Upper lobe of left lung (tissue), 6 donors: ENCODE data around the gene APH1B. TPM values are rescaled to one million over a fixed set of nuclear protein-coding genes. Genes with fewer than 3 reads are reported as not detected.
"Not testable (repeated sequence)": the region's sequence is repeated elsewhere in the genome, so short reads cannot be mapped to it uniquely, and the experiment has no call there.

Experiments used
- ATAC-seq, 2 donors: fragments of 200-7000 bp; cut with Tn5 transposase; one replicate each; pipeline ENCODE4 v1.9.1; 2022; ENCODE audit warnings: mild to moderate bottlenecking in 2 of 2, moderate library complexity in 2 of 2; ENCODE audit not compliant: low FRiP score in 2 of 2
- DNase-seq, 2 donors: peaks; one replicate each; pipeline ENCODE4 v3.0.0-alpha.2; 2019 to 2020
- H3K27ac ChIP-seq, 4 donors: fragments of 200-600 bp; sonication (generic); one replicate each; pipeline ENCODE4 v1.5.1; 2016 to 2019
- H3K27me3 ChIP-seq, 4 donors: fragments of 200-600 bp; sonication (generic); one replicate each; pipeline ENCODE4 v1.5.1; 2017 to 2019
- H3K36me3 ChIP-seq, 4 donors: fragments of 200-600 bp; sonication (generic); one replicate each; pipeline ENCODE4 v1.5.1; 2016 to 2019
- H3K4me1 ChIP-seq, 4 donors: fragments of 200-600 bp; sonication (generic); one replicate each; pipeline ENCODE4 v1.5.1; 2018 to 2019
- H3K4me3 ChIP-seq, 4 donors: fragments of 200-600 bp; sonication (generic); one replicate each; pipeline ENCODE4 v1.5.1; 2017 to 2019; ENCODE audit warnings: mild to moderate bottlenecking in 2 of 4, moderate library complexity in 1 of 4
- H3K9me3 ChIP-seq, 4 donors: fragments of 200-600 bp; sonication (generic); one replicate each; pipeline ENCODE4 v1.5.1; 2018 to 2019
- EP300 ChIP-seq, 4 donors: sonication (generic); formaldehyde crosslinking; IDR thresholded peaks; one replicate each; pipeline ENCODE4 v1.5.1; 2017; ENCODE audit warnings: antibody characterized with exemption in 4 of 4, control low read depth in 2 of 4
- POLR2A ChIP-seq, 4 donors: fragments of 450-650 bp; IDR thresholded peaks; one replicate each; pipeline ENCODE4 v1.5.1; 2016 to 2017; ENCODE audit warnings: antibody characterized with exemption in 4 of 4, mild to moderate bottlenecking in 2 of 4
- POLR2AphosphoS5 ChIP-seq, 2 donors: sonication (generic); formaldehyde crosslinking; IDR thresholded peaks; one replicate each; pipeline ENCODE4 v1.5.1; 2017; ENCODE audit warnings: antibody characterized with exemption in 2 of 2
- WGBS, 2 donors: methylation state at CpG; one replicate each; pipeline ENCODE4 v1.1.5; 2017 to 2018; 5-methylcytosine and 5-hydroxymethylcytosine counted together
- total RNA-seq, 6 donors: library from RNA; depleted of rRNA in 4 of 6; stranded (reverse); fragments of >200 nt in 4 of 6; gene quantifications; one replicate each; pipeline versions ENCODE4 v1.1.0 to v1.2.1, GENCODE V29; 2016 to 2021
- TF ChIP-seq, protein P1 (sequence below), 6 experiments: fragments of 450-650 bp in 4 of 6; fragments of 200-600 bp in 2 of 6; sonication (generic) in 2 of 6; IDR thresholded peaks; one replicate each; pipeline ENCODE4 v1.5.1; 2016 to 2019; ENCODE audit warnings: antibody characterized with exemption in 6 of 6
- donor health status: DM: no; HTN: no; CAD: no; lungs with moderate emphysema.
- donor health status: DM: no; HTN: yes; CAD: no; lungs with severe emphysema.

APH1B gene
- total RNA-seq, 6 donors from 2014 or later: 4.9 to 28.9 (median 12.4) TPM

DNA sequence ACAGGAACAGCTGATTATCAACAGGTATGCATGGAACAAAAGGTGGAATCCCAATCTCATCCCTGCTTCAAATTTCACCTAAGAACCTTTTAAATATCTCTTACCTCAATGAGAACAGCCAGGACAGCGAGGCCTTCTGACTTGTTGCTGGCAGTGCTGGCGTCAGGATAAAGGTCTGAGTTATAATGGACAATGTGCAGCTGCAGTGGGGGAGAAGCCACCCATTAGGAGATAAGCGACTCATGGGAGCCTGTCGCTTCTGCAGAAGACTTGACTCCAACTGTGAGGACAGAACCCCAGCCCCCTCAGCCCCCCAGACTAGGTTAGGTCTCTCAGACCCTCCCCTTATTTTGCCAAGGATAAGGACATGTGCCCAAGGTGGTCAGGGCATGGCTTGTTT, 64.5 kb downstream of the APH1B start:
- H3K36me3 ChIP-seq: no peaks in the 10 kb centered on the region
- WGBS, 2 donors: 94 to 95% methylated on average over 4 of the region's 4 CpGs
- H3K9me3 ChIP-seq: no peaks in the 10 kb centered on the region
- no peak overlapping the region for H3K27ac ChIP-seq
- H3K4me3 ChIP-seq: no peak overlapping the region
- H3K4me1 ChIP-seq: no peaks in the 10 kb centered on the region
- TF ChIP-seq EP300 (IDR thresholded peaks at IDR 0.05) (no peak), POLR2AphosphoS5 (IDR thresholded peaks at IDR 0.05) (no peak), POLR2A (IDR thresholded peaks at IDR 0.05) (no peak)
- TF ChIP-seq, protein P1, sequence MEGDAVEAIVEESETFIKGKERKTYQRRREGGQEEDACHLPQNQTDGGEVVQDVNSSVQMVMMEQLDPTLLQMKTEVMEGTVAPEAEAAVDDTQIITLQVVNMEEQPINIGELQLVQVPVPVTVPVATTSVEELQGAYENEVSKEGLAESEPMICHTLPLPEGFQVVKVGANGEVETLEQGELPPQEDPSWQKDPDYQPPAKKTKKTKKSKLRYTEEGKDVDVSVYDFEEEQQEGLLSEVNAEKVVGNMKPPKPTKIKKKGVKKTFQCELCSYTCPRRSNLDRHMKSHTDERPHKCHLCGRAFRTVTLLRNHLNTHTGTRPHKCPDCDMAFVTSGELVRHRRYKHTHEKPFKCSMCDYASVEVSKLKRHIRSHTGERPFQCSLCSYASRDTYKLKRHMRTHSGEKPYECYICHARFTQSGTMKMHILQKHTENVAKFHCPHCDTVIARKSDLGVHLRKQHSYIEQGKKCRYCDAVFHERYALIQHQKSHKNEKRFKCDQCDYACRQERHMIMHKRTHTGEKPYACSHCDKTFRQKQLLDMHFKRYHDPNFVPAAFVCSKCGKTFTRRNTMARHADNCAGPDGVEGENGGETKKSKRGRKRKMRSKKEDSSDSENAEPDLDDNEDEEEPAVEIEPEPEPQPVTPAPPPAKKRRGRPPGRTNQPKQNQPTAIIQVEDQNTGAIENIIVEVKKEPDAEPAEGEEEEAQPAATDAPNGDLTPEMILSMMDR (IDR thresholded peaks at IDR 0.05): no peak
- no peak for DNase-seq
- no peaks in the 10 kb centered on the region for H3K27me3 ChIP-seq
- ATAC-seq: no peak

DNA sequence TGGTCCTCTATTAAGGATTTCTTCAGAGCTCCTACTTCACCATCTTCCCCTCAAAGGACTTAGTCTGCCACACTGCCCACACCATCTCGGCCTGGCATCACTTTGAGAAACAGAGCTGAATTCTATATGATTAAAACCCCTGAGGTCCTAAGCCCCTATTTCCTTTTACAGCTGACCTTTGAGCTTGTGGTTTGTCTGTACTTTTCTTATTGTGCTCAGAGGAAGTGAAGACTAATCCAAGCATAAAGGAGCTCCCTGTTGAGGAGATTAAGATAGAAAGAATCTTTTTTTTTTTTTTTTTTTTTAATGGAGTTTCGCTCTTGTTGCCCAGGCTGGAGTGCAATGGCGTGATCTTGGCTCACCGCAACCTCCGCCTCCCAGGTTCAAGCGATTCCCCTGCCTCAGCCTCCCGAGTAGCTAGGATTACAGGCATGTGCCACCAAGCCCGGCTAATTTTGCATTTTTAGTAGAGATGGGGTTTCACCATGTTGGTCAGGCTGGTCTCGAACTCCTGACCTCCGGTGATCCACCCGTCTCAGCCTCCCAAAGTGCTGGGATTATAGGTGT, 65.7 kb downstream of the APH1B start:
- not testable (repeated sequence) for H3K4me3 ChIP-seq, H3K9me3 ChIP-seq, H3K36me3 ChIP-seq, H3K27ac ChIP-seq, DNase-seq, ATAC-seq, H3K4me1 ChIP-seq, H3K27me3 ChIP-seq
- 89 to 98% methylated on average over 11 of the region's 11 CpGs for WGBS, 2 donors

- Histone ChIP-seq H3K27me3 (no peaks in the 10 kb centered on the region), H3K36me3 (no peaks in the 10 kb centered on the region), H3K27ac (no peak overlapping the region), H3K4me1 (peaks cover 0 to 9% (median 5%) of the 10 kb centered on the region in 4 donors), H3K9me3 (no peaks in the 10 kb centered on the region), H3K4me3 (no peak overlapping the region)
- TF ChIP-seq EP300 (IDR thresholded peaks at IDR 0.05) (no peak), POLR2A (IDR thresholded peaks at IDR 0.05) (no peak), POLR2AphosphoS5 (IDR thresholded peaks at IDR 0.05) (no peak)
- TF ChIP-seq, protein P1 (IDR thresholded peaks at IDR 0.05): no peak
- DNase-seq: no peak
- 93 to 95% methylated on average over 5 of the region's 5 CpGs for WGBS, 2 donors
- ATAC-seq: no peak
Observed at GRCh38 chr15:63344731-63345390, 67.5 kb downstream of the APH1B start.

GRCh38 chr15:63345391-63345752, 68.0 kb downstream of the APH1B start:
- ATAC-seq (no peak), DNase-seq (peak in 1 of 2 donors; percentile 71)
- Histone ChIP-seq H3K4me3 (no peak overlapping the region), H3K9me3 (no peaks in the 10 kb centered on the region), H3K36me3 (no peaks in the 10 kb centered on the region), H3K27me3 (no peaks in the 10 kb centered on the region), H3K27ac (no peak overlapping the region), H3K4me1 (peaks cover 0 to 9% (median 5%) of the 10 kb centered on the region in 4 donors)
- 92 to 95% methylated on average over 4 to 14 of the region's 14 CpGs for WGBS, 2 donors
- TF ChIP-seq EP300 (IDR thresholded peaks at IDR 0.05) (no peak), POLR2A (IDR thresholded peaks at IDR 0.05) (no peak), POLR2AphosphoS5 (IDR thresholded peaks at IDR 0.05) (no peak)
- TF ChIP-seq, protein P1 (IDR thresholded peaks at IDR 0.05): no peak

DNA sequence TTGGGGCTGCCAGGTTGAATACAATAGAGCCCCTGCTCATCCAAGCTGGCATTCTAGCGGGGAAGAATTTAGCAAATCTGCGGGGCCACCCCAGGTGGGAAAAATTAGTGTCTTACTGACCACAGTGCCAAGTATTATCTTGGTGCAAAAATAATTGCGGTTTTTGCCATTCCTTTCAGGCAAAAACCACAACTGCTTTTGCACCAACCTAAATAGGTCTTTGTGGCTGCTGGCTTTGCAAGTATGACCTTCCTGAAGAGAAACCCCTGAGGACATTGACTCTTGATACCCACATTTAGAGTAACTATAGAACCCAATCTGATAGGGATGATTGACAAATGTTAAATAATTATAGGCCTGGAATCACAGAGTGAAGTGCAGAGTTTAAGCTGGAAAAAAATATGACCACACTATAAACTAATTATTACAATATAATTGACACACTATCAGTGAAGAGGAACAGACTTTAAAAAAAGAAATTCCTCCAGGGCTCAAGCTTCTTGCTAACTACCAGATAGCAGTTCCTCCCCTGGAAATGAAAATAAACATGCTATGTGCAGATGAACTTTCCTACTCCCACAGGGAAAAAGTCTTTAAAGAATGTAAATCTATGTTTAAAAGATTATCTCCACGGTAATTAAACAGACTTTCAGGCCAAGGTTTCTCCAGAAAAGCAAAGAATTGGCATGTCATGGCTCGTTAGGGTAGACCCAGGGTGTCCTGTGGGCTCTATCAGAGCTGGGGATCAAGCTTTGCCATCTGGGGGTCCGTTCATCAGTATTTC, 69.9 kb downstream of the APH1B start:
- WGBS, 2 donors: 79 to 83% methylated on average over 5 to 6 of the region's 6 CpGs
- no peaks in the 10 kb centered on the region for H3K27me3 ChIP-seq
- H3K4me1 ChIP-seq: peaks cover 0 to 9% (median 5%) of the 10 kb centered on the region in 4 donors
- DNase-seq (no peak), ATAC-seq (no peak)
- no peak overlapping the region for H3K4me3 ChIP-seq
- no peak overlapping the region for H3K27ac ChIP-seq
- H3K9me3 ChIP-seq: no peaks in the 10 kb centered on the region
- H3K36me3 ChIP-seq: no peaks in the 10 kb centered on the region
- TF ChIP-seq EP300 (IDR thresholded peaks at IDR 0.05): no peak
- TF ChIP-seq POLR2AphosphoS5 (IDR thresholded peaks at IDR 0.05): no peak
- no peak for TF ChIP-seq POLR2A (IDR thresholded peaks at IDR 0.05)
